Neural cell (in vitro differentiated cells): ENCODE measurements around the gene ATF7IP2.

ENCODE experiments used
- EP300 ChIP-seq: fragments of 450-650 bp; conservative IDR thresholded peaks from 2 replicates; pipeline ENCODE4 v1.6.1; 2014; ENCODE audit warnings: antibody characterized with exemption, mild to moderate bottlenecking, moderate library complexity; ENCODE audit not compliant: poor library complexity, severe bottlenecking
- EZH2 ChIP-seq: fragments of 200-600, 300-800 bp; shearing (Covaris generic), sonication (generic); IDR thresholded peaks from 2 replicates; pipeline ENCODE4 v1.6.1; 2014; ENCODE audit warnings: antibody characterized with exemption, low read length, borderline replicate concordance, mild to moderate bottlenecking; ENCODE audit not compliant: insufficient read depth, poor library complexity, severe bottlenecking
- MXI1 ChIP-seq: fragments of 450-650 bp; conservative IDR thresholded peaks from 2 replicates; pipeline ENCODE4 v1.6.1; 2014; ENCODE audit warnings: antibody characterized with exemption, mild to moderate bottlenecking; ENCODE audit not compliant: poor library complexity, severe bottlenecking
- POLR2AphosphoS5 ChIP-seq: IDR thresholded peaks from 2 replicates; pipeline ENCODE4 v1.6.1; 2012
- RAD21 ChIP-seq: fragments of 450-650 bp; conservative IDR thresholded peaks from 2 replicates; pipeline ENCODE4 v1.6.1; 2014; ENCODE audit warnings: antibody characterized with exemption, mild to moderate bottlenecking, moderate library complexity
- TF ChIP-seq, protein P1 (sequence below): fragments of 450-650 bp; IDR thresholded peaks from 2 replicates; pipeline ENCODE4 v1.5.1; 2014; ENCODE audit warnings: antibody characterized with exemption, mild to moderate bottlenecking, moderate library complexity; ENCODE audit not compliant: poor library complexity, severe bottlenecking

DNA sequence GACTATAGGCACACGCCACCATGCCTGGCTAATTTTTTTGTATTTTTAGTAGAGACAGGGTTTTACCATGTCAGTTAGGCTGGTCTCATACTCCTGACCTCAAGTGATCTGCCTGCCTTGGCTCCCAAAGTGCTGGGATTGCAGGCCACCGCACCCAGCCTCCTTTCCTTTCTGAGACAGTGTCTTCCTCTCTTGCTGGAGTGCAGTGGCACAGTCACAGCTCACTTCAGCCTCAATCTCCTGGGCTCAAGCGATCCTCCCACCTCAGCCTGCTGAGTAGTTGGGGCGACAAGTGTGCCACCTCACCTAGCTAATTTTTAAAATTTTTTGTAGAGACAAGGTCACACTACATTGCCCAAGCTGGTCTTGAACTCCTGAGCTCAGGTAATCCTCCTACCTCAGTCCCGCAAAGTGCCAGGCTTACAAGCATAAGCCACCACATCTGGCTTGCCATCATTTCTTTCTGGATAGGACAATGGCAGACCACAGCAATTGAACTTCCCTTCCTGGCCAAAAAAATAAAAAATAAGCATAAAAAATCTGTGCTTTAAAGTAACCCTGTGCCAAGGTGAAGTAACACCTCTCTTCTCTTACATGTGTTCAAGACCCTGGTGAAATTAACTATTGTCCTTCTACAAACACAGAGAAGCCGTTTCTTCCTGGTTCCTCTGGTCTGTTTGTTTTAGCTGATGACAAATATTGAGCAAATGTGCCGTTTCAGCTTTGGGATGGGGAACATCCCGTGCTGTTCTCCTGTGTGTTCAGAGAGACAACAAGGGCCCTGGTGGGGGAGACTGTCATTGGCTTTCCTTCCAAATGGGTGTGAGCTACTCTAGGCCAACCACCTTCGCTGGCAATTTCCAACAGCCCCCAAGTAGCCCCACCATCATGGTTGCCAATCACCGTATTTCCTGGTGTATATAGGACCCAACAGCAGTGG, 134.3 kb downstream of the ATF7IP2 start:
- TF ChIP-seq, protein P1, sequence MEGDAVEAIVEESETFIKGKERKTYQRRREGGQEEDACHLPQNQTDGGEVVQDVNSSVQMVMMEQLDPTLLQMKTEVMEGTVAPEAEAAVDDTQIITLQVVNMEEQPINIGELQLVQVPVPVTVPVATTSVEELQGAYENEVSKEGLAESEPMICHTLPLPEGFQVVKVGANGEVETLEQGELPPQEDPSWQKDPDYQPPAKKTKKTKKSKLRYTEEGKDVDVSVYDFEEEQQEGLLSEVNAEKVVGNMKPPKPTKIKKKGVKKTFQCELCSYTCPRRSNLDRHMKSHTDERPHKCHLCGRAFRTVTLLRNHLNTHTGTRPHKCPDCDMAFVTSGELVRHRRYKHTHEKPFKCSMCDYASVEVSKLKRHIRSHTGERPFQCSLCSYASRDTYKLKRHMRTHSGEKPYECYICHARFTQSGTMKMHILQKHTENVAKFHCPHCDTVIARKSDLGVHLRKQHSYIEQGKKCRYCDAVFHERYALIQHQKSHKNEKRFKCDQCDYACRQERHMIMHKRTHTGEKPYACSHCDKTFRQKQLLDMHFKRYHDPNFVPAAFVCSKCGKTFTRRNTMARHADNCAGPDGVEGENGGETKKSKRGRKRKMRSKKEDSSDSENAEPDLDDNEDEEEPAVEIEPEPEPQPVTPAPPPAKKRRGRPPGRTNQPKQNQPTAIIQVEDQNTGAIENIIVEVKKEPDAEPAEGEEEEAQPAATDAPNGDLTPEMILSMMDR: no peak
- TF ChIP-seq POLR2AphosphoS5 (no peak), EZH2 (no peak), RAD21 (no peak), EP300 (no peak), MXI1 (no peak)
